ENCODE measurements around the gene NDFIP1. TPM values are rescaled to one million over a fixed set of nuclear protein-coding genes. Genes with fewer than 3 reads are reported as not detected.

NDFIP1 gene
- total and polyA plus RNA-seq, 10 of the 15 experiments (the other 5 are each of a cell fraction or from before 2014, with no cell fraction given): 0.08 to 2.7 (median 0.92) TPM

DNA sequence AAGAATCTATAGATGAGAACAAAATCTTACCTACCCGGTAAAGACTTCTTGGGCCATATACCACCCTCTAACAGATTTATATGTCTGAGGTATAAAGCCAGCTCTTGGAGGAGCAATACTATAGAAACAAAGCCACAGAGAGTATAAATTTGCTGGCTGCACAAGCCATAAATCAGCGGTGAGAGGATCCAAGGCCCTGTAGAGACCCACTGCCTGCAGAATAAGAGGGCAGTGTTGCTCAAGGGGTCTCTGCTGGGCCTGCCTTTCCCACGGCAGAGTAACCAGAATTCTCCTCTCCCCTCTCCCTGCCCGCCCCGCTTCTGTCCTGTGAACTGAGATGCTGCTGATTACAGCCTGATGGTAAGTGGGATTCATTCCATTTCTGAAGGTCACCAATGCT lies 89.2 kb downstream of the NDFIP1 start (continued):
- TF ChIP-seq, protein P1, sequence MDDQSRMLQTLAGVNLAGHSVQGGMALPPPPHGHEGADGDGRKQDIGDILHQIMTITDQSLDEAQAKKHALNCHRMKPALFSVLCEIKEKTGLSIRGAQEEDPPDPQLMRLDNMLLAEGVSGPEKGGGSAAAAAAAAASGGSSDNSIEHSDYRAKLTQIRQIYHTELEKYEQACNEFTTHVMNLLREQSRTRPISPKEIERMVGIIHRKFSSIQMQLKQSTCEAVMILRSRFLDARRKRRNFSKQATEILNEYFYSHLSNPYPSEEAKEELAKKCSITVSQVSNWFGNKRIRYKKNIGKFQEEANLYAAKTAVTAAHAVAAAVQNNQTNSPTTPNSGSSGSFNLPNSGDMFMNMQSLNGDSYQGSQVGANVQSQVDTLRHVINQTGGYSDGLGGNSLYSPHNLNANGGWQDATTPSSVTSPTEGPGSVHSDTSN (IDR thresholded peaks at IDR 0.05; ENCODE audit: insufficient replicate concordance, low read depth, low read length): no peak
- TF ChIP-seq SMAD1 (IDR thresholded peaks at IDR 0.05; ENCODE audit: low read depth, partially characterized antibody) (no peak), MTA2 (IDR thresholded peaks at IDR 0.05; ENCODE audit: low read depth) (no peak), HDGF (IDR thresholded peaks at IDR 0.05) (no peak)

DNA sequence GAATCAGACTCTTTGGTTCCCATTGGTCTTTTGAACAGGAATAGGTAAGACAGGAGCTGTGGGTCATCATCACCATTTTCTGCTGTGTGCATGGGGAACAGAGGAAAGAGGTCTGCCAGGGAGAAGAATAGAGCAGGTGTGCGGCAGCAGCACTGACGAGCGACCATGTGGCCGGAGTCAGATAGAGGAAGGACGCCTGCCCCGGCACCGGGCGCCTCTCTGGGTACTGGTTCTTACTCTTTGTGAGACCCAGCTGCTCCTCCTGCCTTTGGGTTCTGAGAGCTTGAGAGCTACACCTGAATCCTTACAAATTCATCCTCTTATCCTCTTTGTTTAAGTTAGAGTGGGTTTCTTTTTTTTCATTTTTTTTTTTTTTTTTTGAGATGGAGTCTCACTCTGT lies 90.8 kb downstream of the NDFIP1 start:
- Histone ChIP-seq H3K9ac (ENCODE audit: control insufficient read depth, insufficient read depth, low read length) (no peak overlapping the region), H3K4me3 (no peak overlapping the region), H3K36me3 (ENCODE audit: control insufficient read depth in 2 of 2, insufficient read depth in 2 of 2, low read length in 1 of 2) (no peaks in the 10 kb centered on the region), H2AFZ (ENCODE audit: control insufficient read depth, low read depth, low read length) (no peak overlapping the region), H3K27me3 (replicated peaks in 1 of 2; ENCODE audit: control insufficient read depth in 2 of 2, insufficient read depth in 2 of 2, low read length in 1 of 2) (peaks cover 0 to 1% of the 10 kb centered on the region in 2 experiments; a peak in 2 of 4 replicates), H3K79me2 (ENCODE audit: control insufficient read depth, insufficient read depth, low read length) (no peaks in the 10 kb centered on the region), H3K4me2 (ENCODE audit: control insufficient read depth, insufficient read depth) (no peak overlapping the region), H4K20me1 (ENCODE audit: control insufficient read depth, insufficient read depth) (no peaks in the 10 kb centered on the region), H3K27ac (ENCODE audit: control insufficient read depth, insufficient read depth) (no peak overlapping the region), H3K9me3 (replicated peaks; ENCODE audit: control insufficient read depth, insufficient read depth, low read length) (no peaks in the 10 kb centered on the region), H3K4me1 (ENCODE audit: control insufficient read depth, insufficient read depth, low read length) (no peaks in the 10 kb centered on the region)
- DNase-seq (ENCODE audit: low read depth, low spot score) (no peak), FAIRE-seq (no peak), ATAC-seq (no peak)
- BruUV-seq (replicated peaks): no TSS peak
- SMC1A ChIA-PET (ENCODE audit: uncharacterized antibody, unreplicated experiment): no interaction called here
- intact Hi-C loops (cut with micrococcal nuclease; ENCODE audit: unreplicated experiment) (no loop called here), in situ Hi-C loops (cut with MboI) (no loop called here)
- CTCF ChIA-PET: no interaction called here
- 75% methylated on average over 8 of the region's 8 CpGs for WGBS (ENCODE audit: insufficient coverage, insufficient replicate concordance, low lambda C conversion rate, missing lambda C conversion rate)
- POLR2A ChIA-PET: no interaction called here
- TF ChIP-seq CHD1 (IDR thresholded peaks at IDR 0.05; ENCODE audit: low read depth, low read length) (no peak), BMI1 (IDR thresholded peaks at IDR 0.05; ENCODE audit: borderline replicate concordance) (no peak), PML (IDR thresholded peaks at IDR 0.05; ENCODE audit: low read length) (no peak), CBFB (IDR thresholded peaks at IDR 0.05; ENCODE audit: low read depth) (no peak), ESRRA (IDR thresholded peaks at IDR 0.05; ENCODE audit: low read length) (no peak)
- TF ChIP-seq, protein P2, sequence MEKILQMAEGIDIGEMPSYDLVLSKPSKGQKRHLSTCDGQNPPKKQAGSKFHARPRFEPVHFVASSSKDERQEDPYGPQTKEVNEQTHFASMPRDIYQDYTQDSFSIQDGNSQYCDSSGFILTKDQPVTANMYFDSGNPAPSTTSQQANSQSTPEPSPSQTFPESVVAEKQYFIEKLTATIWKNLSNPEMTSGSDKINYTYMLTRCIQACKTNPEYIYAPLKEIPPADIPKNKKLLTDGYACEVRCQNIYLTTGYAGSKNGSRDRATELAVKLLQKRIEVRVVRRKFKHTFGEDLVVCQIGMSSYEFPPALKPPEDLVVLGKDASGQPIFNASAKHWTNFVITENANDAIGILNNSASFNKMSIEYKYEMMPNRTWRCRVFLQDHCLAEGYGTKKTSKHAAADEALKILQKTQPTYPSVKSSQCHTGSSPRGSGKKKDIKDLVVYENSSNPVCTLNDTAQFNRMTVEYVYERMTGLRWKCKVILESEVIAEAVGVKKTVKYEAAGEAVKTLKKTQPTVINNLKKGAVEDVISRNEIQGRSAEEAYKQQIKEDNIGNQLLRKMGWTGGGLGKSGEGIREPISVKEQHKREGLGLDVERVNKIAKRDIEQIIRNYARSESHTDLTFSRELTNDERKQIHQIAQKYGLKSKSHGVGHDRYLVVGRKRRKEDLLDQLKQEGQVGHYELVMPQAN (conservative IDR thresholded peaks at IDR 0.05): no peak
- TF ChIP-seq, protein P3, sequence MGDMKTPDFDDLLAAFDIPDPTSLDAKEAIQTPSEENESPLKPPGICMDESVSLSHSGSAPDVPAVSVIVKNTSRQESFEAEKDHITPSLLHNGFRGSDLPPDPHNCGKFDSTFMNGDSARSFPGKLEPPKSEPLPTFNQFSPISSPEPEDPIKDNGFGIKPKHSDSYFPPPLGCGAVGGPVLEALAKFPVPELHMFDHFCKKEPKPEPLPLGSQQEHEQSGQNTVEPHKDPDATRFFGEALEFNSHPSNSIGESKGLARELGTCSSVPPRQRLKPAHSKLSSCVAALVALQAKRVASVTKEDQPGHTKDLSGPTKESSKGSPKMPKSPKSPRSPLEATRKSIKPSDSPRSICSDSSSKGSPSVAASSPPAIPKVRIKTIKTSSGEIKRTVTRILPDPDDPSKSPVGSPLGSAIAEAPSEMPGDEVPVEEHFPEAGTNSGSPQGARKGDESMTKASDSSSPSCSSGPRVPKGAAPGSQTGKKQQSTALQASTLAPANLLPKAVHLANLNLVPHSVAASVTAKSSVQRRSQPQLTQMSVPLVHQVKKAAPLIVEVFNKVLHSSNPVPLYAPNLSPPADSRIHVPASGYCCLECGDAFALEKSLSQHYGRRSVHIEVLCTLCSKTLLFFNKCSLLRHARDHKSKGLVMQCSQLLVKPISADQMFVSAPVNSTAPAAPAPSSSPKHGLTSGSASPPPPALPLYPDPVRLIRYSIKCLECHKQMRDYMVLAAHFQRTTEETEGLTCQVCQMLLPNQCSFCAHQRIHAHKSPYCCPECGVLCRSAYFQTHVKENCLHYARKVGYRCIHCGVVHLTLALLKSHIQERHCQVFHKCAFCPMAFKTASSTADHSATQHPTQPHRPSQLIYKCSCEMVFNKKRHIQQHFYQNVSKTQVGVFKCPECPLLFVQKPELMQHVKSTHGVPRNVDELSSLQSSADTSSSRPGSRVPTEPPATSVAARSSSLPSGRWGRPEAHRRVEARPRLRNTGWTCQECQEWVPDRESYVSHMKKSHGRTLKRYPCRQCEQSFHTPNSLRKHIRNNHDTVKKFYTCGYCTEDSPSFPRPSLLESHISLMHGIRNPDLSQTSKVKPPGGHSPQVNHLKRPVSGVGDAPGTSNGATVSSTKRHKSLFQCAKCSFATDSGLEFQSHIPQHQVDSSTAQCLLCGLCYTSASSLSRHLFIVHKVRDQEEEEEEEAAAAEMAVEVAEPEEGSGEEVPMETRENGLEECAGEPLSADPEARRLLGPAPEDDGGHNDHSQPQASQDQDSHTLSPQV (IDR thresholded peaks at IDR 0.05): no peak
- RAD21 ChIA-PET (ENCODE audit: unreplicated experiment): interaction anchor here (0.8 kb wide), 1 partner anchor 567 kb away, joined by 3 read pairs; no protein-coding TSS in a partner anchor

Measured in GM12878 (cell line).